HepG2 (cell line): ENCODE measurements around the gene UBTF. TPM values are rescaled to one million over a fixed set of nuclear protein-coding genes. Genes with fewer than 3 reads are reported as not detected.
A peak's percentile ranks its signal among the peaks of the same experiment; 100 is the strongest.

Experiments
- FIP1L1 ChIP-seq: fragments of 200-400 bp; formaldehyde crosslinking; IDR thresholded peaks from 2 replicates; pipeline ENCODE4 v1.6.1; 2018; ENCODE audit warnings: low read depth, mild to moderate bottlenecking, low read length, moderate library complexity, borderline replicate concordance; ENCODE audit not compliant: insufficient read depth
- FOXO4 ChIP-seq: sonication (generic); formaldehyde crosslinking; conservative IDR thresholded peaks from 2 replicates; pipeline ENCODE4 v1.8.1; 2023; ENCODE audit warnings: missing genetic modification reagents
- GABPB1 ChIP-seq: IDR thresholded peaks from 2 replicates; pipeline ENCODE4 v1.6.1; 2016; ENCODE audit warnings: mild to moderate bottlenecking, missing genetic modification reagents, moderate library complexity, missing compliant biosample characterization
- HMGXB4 ChIP-seq, 2 experiments: sonication (generic) in 1 of 2; formaldehyde crosslinking in 1 of 2; IDR thresholded peaks; 2 replicates each; pipeline versions ENCODE4 v1.4.0 to v1.6.1; 2018 to 2020; ENCODE audit warnings: missing genetic modification reagents in 2 of 2, borderline replicate concordance in 1 of 2, low read depth in 1 of 2, mild to moderate bottlenecking in 1 of 2, missing biosample characterization in 1 of 2
- MAF1 ChIP-seq: sonication (generic); formaldehyde crosslinking; IDR thresholded peaks from 2 replicates; pipeline ENCODE4 v1.5.0; 2020; ENCODE audit warnings: missing genetic modification reagents, borderline replicate concordance
- SP1 ChIP-seq, 2 experiments: fragments of 450-650 bp in 1 of 2; sonication (generic) in 1 of 2; formaldehyde crosslinking in 1 of 2; IDR thresholded peaks; 2 replicates each; pipeline versions ENCODE4 v1.4.0 to v1.6.1; 2016 to 2020; ENCODE audit warnings: missing genetic modification reagents in 1 of 2
- SP140L ChIP-seq: sonication (generic); formaldehyde crosslinking; IDR thresholded peaks from 2 replicates; pipeline ENCODE4 v1.4.0; 2020; ENCODE audit warnings: missing genetic modification reagents, borderline replicate concordance
- SP2 ChIP-seq: sonication (generic); formaldehyde crosslinking; IDR thresholded peaks from 2 replicates; pipeline ENCODE4 v1.5.1; 2020; ENCODE audit warnings: mild to moderate bottlenecking, missing genetic modification reagents
- SRSF1 ChIP-seq: fragments of 200-400 bp; formaldehyde crosslinking; optimal IDR thresholded peaks from 2 replicates; pipeline ENCODE3; 2017; ENCODE audit warnings: mild to moderate bottlenecking, low read depth, low read length, moderate library complexity
- UBTF ChIP-seq: sonication (generic); formaldehyde crosslinking; IDR thresholded peaks from 2 replicates; pipeline ENCODE4 v1.4.0; 2020; ENCODE audit warnings: mild to moderate bottlenecking, missing genetic modification reagents
- ZBTB49 ChIP-seq: sonication (generic); formaldehyde crosslinking; IDR thresholded peaks from 2 replicates; pipeline ENCODE4 v1.4.0; 2020; ENCODE audit warnings: missing genetic modification reagents, borderline replicate concordance
- ZNF275 ChIP-seq: sonication (generic); formaldehyde crosslinking; IDR thresholded peaks from 2 replicates; pipeline ENCODE4 v1.8.0; 2022; ENCODE audit warnings: missing genetic modification reagents, mild to moderate bottlenecking, inconsistent platforms, borderline replicate concordance
- ZNF446 ChIP-seq: sonication (generic); formaldehyde crosslinking; IDR thresholded peaks from 2 replicates; pipeline ENCODE4 v1.5.0; 2020; ENCODE audit warnings: mild to moderate bottlenecking, missing genetic modification reagents
- ZNF468 ChIP-seq: sonication (generic); formaldehyde crosslinking; IDR thresholded peaks from 2 replicates; pipeline ENCODE4 v1.8.0; 2022; ENCODE audit warnings: mild to moderate bottlenecking, moderate library complexity, missing genetic modification reagents
- ZNF513 ChIP-seq: sonication (generic); formaldehyde crosslinking; conservative IDR thresholded peaks from 2 replicates; pipeline ENCODE4 v1.5.0; 2020; ENCODE audit warnings: missing genetic modification reagents
- ZNF670 ChIP-seq: sonication (generic); formaldehyde crosslinking; IDR thresholded peaks from 2 replicates; pipeline ENCODE4 v1.8.0; 2022; ENCODE audit warnings: mild to moderate bottlenecking, missing genetic modification reagents, borderline replicate concordance
- polyA plus RNA-seq, 8 experiments: library from polyadenylated mRNA; depleted of rRNA in 3 of 8; stranded (reverse) in 7 of 8; unstranded in 1 of 8; fragments of >200 nt; fragmentation: Illumina TruSeq in 4 of 8; extraction: Trizol in 4 of 8; gene quantifications; 2 replicates each; pipeline versions ENCODE4 v1.2.1 to v1.2.3, GENCODE V29; 2011 to 2016; ENCODE audit warnings: low read depth in 4 of 8, missing spikeins in 1 of 8, mixed read lengths in 1 of 8; ENCODE audit not compliant: insufficient read depth in 1 of 8
- total RNA-seq, 5 experiments: library from RNA; depleted of rRNA; stranded (reverse); fragments of >200 nt; fragmentation: Illumina TruSeq; extraction: Trizol; gene quantifications; 2 replicates each; pipeline ENCODE4 v1.2.3, GENCODE V29; 2016; ENCODE audit warnings: low read depth in 1 of 5

UBTF gene
- total and polyA plus RNA-seq, 2 of the 13 experiments (the other 11 are each of a cell fraction or from before 2014, with no cell fraction given): 15.2 to 60.9 TPM

GRCh38 chr17:44203731-44204440 lies 15.6 kb downstream of the UBTF start (continued):
- TF ChIP-seq ZNF446 (CRISPR knock-in tag) (no peak), MAF1 (no peak), SP140L (CRISPR knock-in tag) (no peak), ZNF468 (CRISPR knock-in tag) (no peak), GABPB1 (CRISPR knock-in tag) (no peak), SRSF1 (no peak), HMGXB4 (CRISPR knock-in tag; IDR thresholded peaks at IDR 0.05; ENCODE audit: borderline replicate concordance in 1 of 2, low read depth in 1 of 2) (0 out of 4 replicates have a peak, but pooled peaks of 1 of the 2 experiments have one; percentile 64), FIP1L1 (no peak), ZNF513 (CRISPR knock-in tag) (0 out of 2 replicates have a peak, but pooled peaks have one; percentile 60), SP1 (IDR thresholded peaks at IDR 0.05) (no peak), SP1 (CRISPR knock-in tag; IDR thresholded peaks at IDR 0.05) (peak; percentile 42; the same call in 1 of the 2 replicates), UBTF (CRISPR knock-in tag) (0 out of 2 replicates have a peak, but pooled peaks have one; percentile 23), SP2 (CRISPR knock-in tag) (no peak), ZBTB49 (no peak), ZNF670 (CRISPR knock-in tag) (no peak), FOXO4 (CRISPR knock-in tag) (no peak), ZNF275 (CRISPR knock-in tag) (no peak)
